CD14-positive monocyte (primary cell): ENCODE measurements around the gene STAC3. TPM values are rescaled to one million over a fixed set of nuclear protein-coding genes. Genes with fewer than 3 reads are reported as not detected.

Source experiments
- DNase-seq, 3 donors: peaks; one replicate each; pipeline ENCODE4 v3.0.0-alpha.2; 2011 to 2022
- H2AFZ ChIP-seq: 2 replicates; pipeline ENCODE4 v1.6.0; 2012; ENCODE audit warnings: mild to moderate bottlenecking, low read depth, low read length, inconsistent platforms; ENCODE audit not compliant: insufficient read depth, poor library complexity, severe bottlenecking
- H3K27ac ChIP-seq, 2 donors: 1 replicate in 1 of 2; 2 replicates in 1 of 2; pipeline ENCODE4 v1.5.1; 2012 to 2013; ENCODE audit warnings: low read length in 2 of 2, control low read depth in 1 of 2, inconsistent platforms in 1 of 2, low read depth in 1 of 2, mild to moderate bottlenecking in 1 of 2
- H3K27me3 ChIP-seq, 2 donors: one replicate each; pipeline versions ENCODE4 v1.6.0 to v1.6.1; 2011 to 2013; ENCODE audit warnings: low read length in 2 of 2; ENCODE audit not compliant: control insufficient read depth in 2 of 2, insufficient read depth in 2 of 2
- H3K36me3 ChIP-seq, 2 donors: replicated peaks in 1 of 2; 1 replicate in 1 of 2; 2 replicates in 1 of 2; pipeline versions ENCODE4 v1.5.1 to v1.6.1; 2012 to 2013; ENCODE audit warnings: low read length in 2 of 2, control low read depth in 1 of 2, inconsistent platforms in 1 of 2, mild to moderate bottlenecking in 1 of 2; ENCODE audit not compliant: insufficient read depth in 2 of 2, control insufficient read depth in 1 of 2
- H3K4me1 ChIP-seq, 2 donors: 1 replicate in 1 of 2; 2 replicates in 1 of 2; pipeline versions ENCODE4 v1.5.1 to v1.6.1; 2012 to 2013; ENCODE audit warnings: low read length in 2 of 2, control low read depth in 1 of 2, inconsistent platforms in 1 of 2, mild to moderate bottlenecking in 1 of 2, moderate library complexity in 1 of 2; ENCODE audit not compliant: insufficient read depth in 2 of 2, control insufficient read depth in 1 of 2
- H3K4me2 ChIP-seq: replicated peaks from 2 replicates; pipeline ENCODE3; 2012; ENCODE audit warnings: low read length, moderate library complexity, mild to moderate bottlenecking; ENCODE audit not compliant: poor library complexity, severe bottlenecking; ENCODE audit errors: extremely low read depth
- H3K4me3 ChIP-seq, 3 experiments: fragments of 200-600 bp in 1 of 3; sonication (generic) in 1 of 3; replicated peaks in 1 of 3; 1 replicate in 2 of 3; 2 replicates in 1 of 3; pipeline ENCODE4 v1.5.1; 2011 to 2013; ENCODE audit warnings: low read length in 3 of 3, mild to moderate bottlenecking in 3 of 3, control low read depth in 2 of 3, low read depth in 2 of 3, inconsistent platforms in 1 of 3, moderate library complexity in 1 of 3
- H3K79me2 ChIP-seq: 2 replicates; pipeline ENCODE4 v1.6.0; 2012; ENCODE audit warnings: mild to moderate bottlenecking, control low read depth, inconsistent platforms, low read length, moderate library complexity; ENCODE audit not compliant: insufficient read depth
- H3K9ac ChIP-seq: 2 replicates; pipeline ENCODE4 v1.6.0; 2017; ENCODE audit warnings: low read length, mild to moderate bottlenecking; ENCODE audit not compliant: insufficient read depth, poor library complexity, severe bottlenecking
- H3K9me3 ChIP-seq, 2 donors: replicated peaks in 1 of 2; 1 replicate in 1 of 2; 2 replicates in 1 of 2; pipeline versions ENCODE4 v1.5.1 to v1.6.1; 2012 to 2013; ENCODE audit warnings: low read length in 2 of 2, control low read depth in 1 of 2; ENCODE audit not compliant: control insufficient read depth in 1 of 2, insufficient read depth in 1 of 2
- H4K20me1 ChIP-seq: 2 replicates; pipeline ENCODE4 v1.6.0; 2012; ENCODE audit warnings: mild to moderate bottlenecking, low read length, control low read depth, moderate library complexity; ENCODE audit not compliant: insufficient read depth
- H3K27ac Mint-ChIP-seq, 7 donors: one replicate each; pipeline ENCODE4 v1.8.0; 2020; ENCODE audit warnings: mild to moderate bottlenecking in 7 of 7, mixed read lengths in 7 of 7, moderate library complexity in 6 of 7, inconsistent platforms in 2 of 7
- H3K27me3 Mint-ChIP-seq, 3 donors: one replicate each; pipeline ENCODE4 v1.8.0; 2021 to 2022; ENCODE audit warnings: low read depth in 3 of 3, mild to moderate bottlenecking in 3 of 3, mixed read lengths in 3 of 3, moderate library complexity in 3 of 3, inconsistent platforms in 1 of 3
- H3K36me3 Mint-ChIP-seq, 2 donors: one replicate each; pipeline ENCODE4 v1.8.0; 2020; ENCODE audit warnings: mixed read lengths in 2 of 2, inconsistent platforms in 1 of 2, mild to moderate bottlenecking in 1 of 2
- H3K4me1 Mint-ChIP-seq: one replicate; pipeline ENCODE4 v1.8.0; 2020; ENCODE audit warnings: mild to moderate bottlenecking, mixed read lengths
- H3K4me3 Mint-ChIP-seq, 2 donors: one replicate each; pipeline ENCODE4 v1.8.0; 2020; ENCODE audit warnings: mild to moderate bottlenecking in 2 of 2, mixed read lengths in 2 of 2, moderate library complexity in 1 of 2
- H3K9me3 Mint-ChIP-seq, 7 donors: one replicate each; pipeline ENCODE4 v1.8.0; 2020 to 2022; ENCODE audit warnings: mixed read lengths in 7 of 7, mild to moderate bottlenecking in 6 of 7, moderate library complexity in 6 of 7, inconsistent platforms in 2 of 7
- CTCF ChIP-seq: fragments of 200-600 bp; IDR thresholded peaks from one replicate; pipeline ENCODE4 v1.8.0; 2022; ENCODE audit warnings: antibody characterized with exemption, mild to moderate bottlenecking
- whole genome bisulfite sequencing: methylation state at CpG from one replicate; pipeline ENCODE4 v1.1.5; 2013; ENCODE audit warnings: missing lambda C conversion rate; ENCODE audit not compliant: insufficient coverage; 5-methylcytosine and 5-hydroxymethylcytosine counted together
- intact Hi-C, 2 donors: fragments of 100-400 bp; cut with micrococcal nuclease; formaldehyde crosslinking; loops; one replicate each; pipeline versions ENCODE4 v1.15.0 to v1.15.1; 2023
- polyA plus RNA-seq, 3 donors: library from polyadenylated mRNA; depleted of rRNA in 1 of 3; unstranded in 2 of 3; stranded (reverse) in 1 of 3; fragments of 300-500 nt in 2 of 3; fragments of >200 nt in 1 of 3; fragmentation: Illumina TruSeq in 2 of 3; gene quantifications; 1 replicate in 2 of 3; 2 replicates in 1 of 3; pipeline ENCODE4 v1.2.3, GENCODE V29; 2012 to 2021

Gene STAC3
- polyA plus RNA-seq, 3 donors, result 7.0 to 32.1 (median 9.1) TPM

- H3K4me3 ChIP-seq, result no peak overlapping the region
- H3K27me3 Mint-ChIP-seq, result peaks cover 0 to 4% (median 2%) of the 10 kb centered on the region in 3 donors
- peaks cover 0 to 4% (median 0%) of the 10 kb centered on the region in 7 donors for H3K9me3 Mint-ChIP-seq
- TF ChIP-seq CTCF, result no peak
- DNase-seq, result no peak
- H3K4me2 ChIP-seq, result no peak overlapping the region
- H3K27me3 ChIP-seq, result no peaks in the 10 kb centered on the region
- no peak overlapping the region for H2AFZ ChIP-seq
- no peaks in the 10 kb centered on the region for H3K9me3 ChIP-seq
- intact Hi-C loops, result no loop called here
- H3K36me3 Mint-ChIP-seq, result peaks cover 93 to 98% of the 10 kb centered on the region in 2 donors
- H3K27ac ChIP-seq, result no peak overlapping the region
- no peak overlapping the region for H3K4me3 Mint-ChIP-seq
- H3K9ac ChIP-seq, result no peak overlapping the region
- peaks cover 96 to 97% of the 10 kb centered on the region in 2 donors for H3K36me3 ChIP-seq
- H3K4me1 ChIP-seq, result no peaks in the 10 kb centered on the region
- no peaks in the 10 kb centered on the region for H3K79me2 ChIP-seq
- 88% methylated on average over 6 of the region's 7 CpGs for WGBS
- H3K4me1 Mint-ChIP-seq, result no peaks in the 10 kb centered on the region
- peaks cover 98% of the 10 kb centered on the region for H4K20me1 ChIP-seq
- peak overlapping the region in 1 of 7 donors; percentile 36 for H3K27ac Mint-ChIP-seq
Measured at GRCh38 chr12:57205931-57206330, 45.1 kb downstream of the STAC3 start.

GRCh38 chr12:57205186-57205585, 45.8 kb downstream of the STAC3 start:
- no peak overlapping the region for H2AFZ ChIP-seq
- H3K9me3 ChIP-seq, result no peaks in the 10 kb centered on the region
- WGBS, result 98% methylated on average over 16 of the region's 26 CpGs
- intact Hi-C loops, result no loop called here
- no peaks in the 10 kb centered on the region for H3K4me1 ChIP-seq
- Mint-ChIP-seq H3K27ac (no peak overlapping the region), H3K4me1 (no peaks in the 10 kb centered on the region), H3K4me3 (no peak overlapping the region), H3K27me3 (peaks cover 0 to 3% (median 2%) of the 10 kb centered on the region in 3 donors), H3K9me3 (peaks cover 0 to 6% (median 0%) of the 10 kb centered on the region in 7 donors), H3K36me3 (peaks cover 93 to 98% of the 10 kb centered on the region in 2 donors)
- H3K79me2 ChIP-seq, result no peaks in the 10 kb centered on the region
- no peak for DNase-seq
- peaks cover 96 to 97% of the 10 kb centered on the region in 2 donors for H3K36me3 ChIP-seq
- no peaks in the 10 kb centered on the region for H3K27me3 ChIP-seq
- peaks cover 96% of the 10 kb centered on the region for H4K20me1 ChIP-seq
- no peak overlapping the region for H3K4me3 ChIP-seq
- TF ChIP-seq CTCF, result no peak
- no peak overlapping the region for H3K9ac ChIP-seq
- H3K27ac ChIP-seq, result no peak overlapping the region
- no peak overlapping the region for H3K4me2 ChIP-seq
